Right renal cortex interstitium (tissue), 3 donors: ENCODE results near the gene PRKAG2. TPM values are rescaled to one million over a fixed set of nuclear protein-coding genes. Genes with fewer than 3 reads are reported as not detected.

Experiments used
- DNase-seq, 3 donors: peaks; one replicate each; pipeline ENCODE4 v3.0.0-alpha.2; 2013; ENCODE audit warnings: low read depth in 3 of 3, low spot score in 2 of 3
- polyA plus RNA-seq, 3 donors: library from polyadenylated mRNA; unstranded; fragments of 120-200 nt; gene quantifications; one replicate each; pipeline ENCODE4 v1.2.1, GENCODE V29; 2013; ENCODE audit not compliant: insufficient read length in 3 of 3

PRKAG2 gene
- polyA plus RNA-seq, 3 donors, result 29.7 to 30.4 (median 30.0) TPM

GRCh38 chr7:151675196-151675920, 201.6 kb downstream of the PRKAG2 start:
- DNase-seq, result no peak

- no peak for DNase-seq
Observed at GRCh38 chr7:151674161-151674920, 202.6 kb downstream of the PRKAG2 start.

GRCh38 chr7:151673216-151673615, 203.7 kb downstream of the PRKAG2 start:
- DNase-seq, result no peak

GRCh38 chr7:151672716-151673115, 204.2 kb downstream of the PRKAG2 start:
- no peak for DNase-seq

DNA sequence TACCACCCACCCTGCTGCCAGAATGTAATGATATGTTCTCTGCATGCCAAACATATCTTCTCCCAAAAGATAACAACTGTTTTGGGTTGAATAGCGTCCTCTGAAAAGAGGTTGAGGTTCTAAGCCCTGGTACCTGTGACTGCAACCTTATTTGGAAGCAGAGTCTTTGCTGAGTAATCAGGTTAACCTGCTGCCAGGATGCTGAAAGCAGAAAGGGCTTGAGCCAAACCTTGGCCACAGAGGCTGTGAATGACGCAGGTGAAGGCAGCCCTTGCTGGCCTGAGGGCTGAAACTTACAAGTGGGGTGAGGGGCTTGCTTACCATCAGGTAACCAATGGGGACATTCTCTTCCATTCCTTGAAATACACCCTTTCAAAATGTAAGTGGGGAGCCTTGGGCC, 205.4 kb downstream of the PRKAG2 start:
- DNase-seq, result no peak

GRCh38 chr7:151669762-151670161, 207.2 kb downstream of the PRKAG2 start:
- no peak for DNase-seq

DNA sequence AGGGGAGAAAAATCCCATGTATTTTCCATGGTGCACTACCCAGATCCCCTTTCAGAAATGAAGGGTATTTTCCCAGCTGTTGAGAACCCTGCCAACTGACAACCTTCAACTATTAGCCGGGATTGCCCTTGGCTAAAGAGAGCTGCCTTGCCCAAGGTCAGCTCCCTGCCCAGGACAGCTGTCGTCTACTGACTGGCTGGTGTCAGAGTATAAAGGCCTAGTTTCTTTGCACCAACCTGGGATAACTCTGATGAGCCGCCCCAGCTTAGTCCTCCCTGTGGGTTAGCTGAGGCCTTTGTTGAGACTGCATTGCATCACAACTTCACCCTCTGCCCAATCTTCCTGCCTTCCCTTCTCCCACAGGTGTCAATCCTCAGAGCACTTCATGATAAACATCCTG, 210.0 kb downstream of the PRKAG2 start:
- DNase-seq, result no peak

GRCh38 chr7:151665368-151665767, 211.5 kb downstream of the PRKAG2 start:
- no peak for DNase-seq

GRCh38 chr7:151664268-151664667, 212.6 kb downstream of the PRKAG2 start:
- no peak for DNase-seq

DNA sequence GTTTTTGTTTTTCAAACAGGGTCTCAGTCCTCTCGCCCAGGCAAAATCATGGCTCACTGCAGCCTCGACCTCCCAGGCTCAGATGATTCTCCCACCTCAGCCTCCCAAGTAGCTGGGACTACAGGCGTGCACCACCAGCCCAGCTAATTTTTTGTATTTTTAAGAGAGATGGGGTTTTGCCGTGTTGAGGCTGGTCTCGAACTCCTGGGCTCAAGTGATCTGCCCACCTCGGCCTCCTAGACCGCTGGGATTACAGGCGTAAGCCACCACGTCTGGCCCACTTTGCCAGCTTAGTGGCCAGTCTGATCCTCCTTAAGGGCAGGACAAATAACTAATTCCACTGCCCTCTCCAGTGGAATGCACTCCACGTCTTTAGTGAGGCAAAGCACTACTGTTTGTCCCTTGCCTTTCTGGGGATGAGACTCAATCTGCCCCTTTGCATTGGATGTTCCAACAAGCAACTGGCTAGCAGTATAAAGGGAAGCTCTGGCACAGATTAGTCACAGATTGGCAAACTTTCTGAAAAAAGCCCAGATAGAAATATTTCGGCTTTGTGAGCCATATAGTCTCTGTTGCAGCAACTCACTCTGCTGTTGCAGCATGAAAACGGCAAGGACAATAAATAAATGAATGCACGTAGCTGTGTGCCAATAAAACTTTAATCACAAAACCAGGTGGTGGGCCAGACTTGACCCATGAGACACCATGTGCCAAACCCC, 213.4 kb downstream of the PRKAG2 start:
- DNase-seq, result no peak

- DNase-seq, result peak in 1 of 3 donors; percentile 8
Observed at GRCh38 chr7:151662251-151662826, 214.6 kb downstream of the PRKAG2 start.

DNA sequence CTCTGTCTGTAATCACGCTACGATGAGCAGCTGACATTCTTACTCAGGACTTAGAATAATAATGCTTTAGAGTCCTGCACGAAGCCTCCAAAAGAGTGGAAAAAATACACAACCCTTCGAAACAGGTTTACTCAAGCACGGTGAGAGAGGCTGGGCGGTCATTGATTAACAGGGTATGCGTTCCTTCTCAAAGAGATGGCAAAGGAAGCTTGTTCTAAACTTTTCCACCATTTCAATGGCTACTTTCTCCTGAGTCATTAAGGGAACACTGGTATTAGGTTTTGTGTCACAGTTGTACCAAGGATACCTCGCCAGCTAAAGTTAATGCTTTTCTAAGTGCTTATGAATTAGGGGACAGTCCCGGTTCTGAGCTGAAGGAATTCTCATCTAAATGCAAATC, 215.3 kb downstream of the PRKAG2 start:
- peak in 1 of 3 donors; percentile 53 for DNase-seq

DNA sequence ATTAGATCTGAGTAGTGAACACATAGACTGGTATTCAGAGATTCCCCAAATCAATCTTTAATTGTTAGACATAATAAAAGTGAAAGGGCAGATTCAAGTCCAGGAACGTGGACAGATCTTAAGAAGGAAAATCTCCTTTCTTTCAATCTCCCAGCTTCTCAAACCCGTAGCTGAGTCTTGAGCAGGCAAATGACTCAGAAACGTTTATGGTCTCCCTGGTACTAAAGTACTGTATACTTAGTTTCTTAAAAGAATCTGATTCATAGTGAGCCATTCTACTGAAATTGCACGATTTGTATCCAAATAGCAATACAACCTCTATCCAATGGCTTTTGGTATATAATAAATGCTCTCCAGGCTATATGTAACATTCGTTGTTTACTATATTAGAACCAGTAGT, 216.8 kb downstream of the PRKAG2 start:
- DNase-seq, result no peak

DNA sequence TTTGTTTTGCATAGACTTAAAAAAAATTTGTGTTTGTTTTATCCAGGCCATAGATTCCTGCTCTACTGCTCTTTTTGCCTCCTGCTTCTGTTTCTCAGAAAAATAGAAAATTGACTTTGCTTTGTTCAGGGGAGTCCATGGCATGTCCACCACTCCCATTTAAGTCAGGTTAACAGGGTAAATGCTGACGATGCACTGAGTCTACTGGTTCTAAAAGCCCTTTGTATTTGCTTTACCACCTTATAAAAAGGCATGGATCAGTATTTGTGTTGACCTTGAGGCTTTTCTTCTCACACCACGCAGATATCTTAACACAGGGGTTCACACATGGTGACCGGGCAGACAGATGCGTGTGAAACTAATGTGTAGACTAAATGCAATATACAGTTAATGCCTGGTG, 217.7 kb downstream of the PRKAG2 start:
- no peak for DNase-seq

GRCh38 chr7:151658778-151659177, 218.1 kb downstream of the PRKAG2 start:
- no peak for DNase-seq

DNA sequence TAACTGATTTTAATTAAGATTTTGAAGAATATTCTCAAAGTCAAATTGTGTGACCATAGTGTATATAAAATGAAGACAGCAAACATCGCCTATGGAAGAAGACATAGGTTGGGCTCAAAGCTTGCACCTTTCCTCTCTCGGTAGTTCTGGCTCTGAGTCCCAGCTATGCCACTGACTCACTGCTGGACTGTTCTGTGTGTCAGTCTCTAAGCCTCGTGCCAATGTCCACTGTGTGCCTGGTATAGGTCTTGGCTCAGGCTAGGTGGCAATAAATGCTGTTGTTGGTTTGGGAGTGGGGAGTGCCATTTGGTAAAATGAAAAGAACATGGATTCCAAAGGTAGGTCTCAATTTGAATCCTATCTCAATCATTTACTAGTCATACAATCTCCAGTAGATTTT, 219.7 kb downstream of the PRKAG2 start:
- no peak for DNase-seq

- no peak for DNase-seq
Observed at GRCh38 chr7:151655555-151655954, 221.4 kb downstream of the PRKAG2 start.

DNA sequence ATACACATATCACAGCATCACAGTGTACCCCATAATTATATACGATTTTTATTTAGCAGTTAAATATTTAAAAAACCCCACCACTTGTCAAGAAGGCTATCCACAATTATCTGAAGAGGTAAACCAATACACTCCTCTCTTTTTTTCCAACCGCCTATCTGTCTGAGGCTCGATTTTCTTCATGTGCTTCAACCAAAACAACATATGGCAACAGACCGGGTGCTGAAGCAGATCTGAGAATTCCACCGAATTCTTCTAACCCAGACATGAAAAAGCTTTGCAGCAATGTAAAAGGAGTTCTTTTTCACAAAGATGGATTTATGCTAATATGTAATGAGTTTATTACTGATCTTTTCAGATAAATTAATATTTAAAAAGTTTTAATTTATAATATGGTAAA, 224.8 kb downstream of the PRKAG2 start:
- DNase-seq, result no peak

GRCh38 chr7:151650161-151650560, 226.8 kb downstream of the PRKAG2 start:
- DNase-seq, result no peak

DNA sequence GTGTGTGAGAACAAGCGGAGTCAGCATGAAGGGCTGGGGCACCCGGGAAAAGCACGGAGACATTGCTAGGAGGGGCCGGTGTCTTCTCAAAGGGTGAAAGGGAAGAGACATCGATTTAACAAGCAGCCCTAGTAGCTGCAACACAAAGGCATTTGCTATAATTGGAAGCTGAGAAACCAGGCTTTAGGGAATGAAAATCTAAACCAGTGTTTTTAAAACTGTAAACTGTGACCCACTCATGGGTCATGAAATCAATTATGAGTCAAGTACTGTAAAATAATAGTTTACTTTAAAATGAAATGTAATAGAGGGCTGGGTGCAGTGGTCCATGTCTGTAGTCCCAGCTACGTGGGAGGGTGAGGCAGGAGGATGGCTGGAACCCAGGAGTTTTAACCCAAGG, 228.5 kb downstream of the PRKAG2 start:
- no peak for DNase-seq

- DNase-seq, result no peak
Observed at GRCh38 chr7:151647874-151648273, 229.0 kb downstream of the PRKAG2 start.
